Activated CD4-positive, alpha-beta T cell treated with anti-CD3 and anti-CD28 coated beads, Interleukin-10, Interleukin-2, amounts not matched to agents 100 ng/mL and 50 ng/mL, durations not matched to agents 16 hours and 8 hours (primary cell): ENCODE measurements around the gene NEURL1.
"Not testable (repeated sequence)": the region's sequence is repeated elsewhere in the genome, so short reads cannot be mapped to it uniquely, and the experiment has no call there.

ENCODE experiments used
- DNase-seq: peaks from one replicate; pipeline ENCODE4 v3.0.0-alpha.2; 2020

NEURL1 gene

GRCh38 chr10:103463499-103463898 lies 30.0 kb upstream of the NEURL1 start:
- no peak for DNase-seq

DNA sequence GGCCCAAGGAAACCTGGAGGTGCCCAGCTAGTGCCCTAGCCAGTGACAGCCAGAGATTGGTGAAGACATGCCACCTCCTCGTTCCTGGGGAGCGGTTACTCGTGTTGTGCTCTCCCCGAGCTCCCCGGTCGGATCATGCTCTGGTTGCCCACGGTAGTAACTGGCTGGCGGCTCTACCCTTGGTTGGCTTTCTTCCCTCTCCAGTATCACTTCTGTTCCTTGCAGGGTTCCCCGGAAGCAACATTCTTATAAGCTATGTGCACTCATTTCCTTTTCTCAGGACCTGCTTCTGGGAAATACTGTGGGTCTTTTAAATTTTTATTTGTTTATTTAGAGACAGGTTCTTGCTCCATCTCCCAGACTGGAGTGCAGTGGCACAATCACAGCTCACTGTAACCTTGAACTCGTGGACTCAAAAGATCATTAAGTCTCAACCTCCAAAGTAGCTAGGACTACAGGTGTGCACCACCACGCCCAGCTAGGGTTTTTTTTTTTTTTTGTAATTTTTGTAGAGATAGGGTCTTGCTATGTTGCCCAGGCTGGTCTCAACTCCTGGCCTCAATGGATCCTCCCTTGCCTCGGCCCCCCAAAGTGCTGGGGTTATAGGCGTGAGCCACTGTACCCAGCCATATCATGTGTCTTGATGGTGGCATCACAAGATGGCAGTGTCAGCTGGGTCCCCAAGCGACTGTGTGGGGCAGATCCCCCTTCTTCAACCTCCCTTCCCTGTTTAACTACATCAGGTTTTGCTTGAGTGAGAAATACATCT lies 27.9 kb upstream of the NEURL1 start:
- DNase-seq, result no peak

GRCh38 chr10:103466734-103467133 lies 26.8 kb upstream of the NEURL1 start:
- DNase-seq, result no peak

- no peak for DNase-seq
Observed at GRCh38 chr10:103467406-103467805, 26.1 kb upstream of the NEURL1 start.

DNA sequence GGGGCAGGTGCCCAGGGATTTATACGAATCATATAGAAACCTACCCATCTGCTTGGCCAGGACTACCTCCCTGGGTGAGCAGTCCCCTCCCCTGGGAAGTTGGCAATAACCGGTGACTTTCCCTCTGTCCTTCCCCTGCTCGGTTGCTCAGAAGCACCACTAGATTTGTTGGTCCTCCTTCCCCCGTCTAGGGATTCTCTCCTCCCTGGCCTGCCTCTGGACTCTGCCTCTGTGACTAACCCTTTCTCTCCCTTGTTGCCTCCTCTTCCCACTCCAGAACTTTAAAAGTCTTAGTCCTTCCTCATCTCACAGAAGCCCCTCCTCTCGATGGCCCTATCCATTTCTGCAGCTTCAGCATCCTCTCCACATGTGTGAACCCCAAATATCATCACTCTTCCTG lies 24.3 kb upstream of the NEURL1 start:
- DNase-seq, result no peak

GRCh38 chr10:103470761-103471653 lies 22.5 kb upstream of the NEURL1 start:
- peak; percentile 89 for DNase-seq

- no peak for DNase-seq
Observed at GRCh38 chr10:103472005-103472404, 21.5 kb upstream of the NEURL1 start.

DNA sequence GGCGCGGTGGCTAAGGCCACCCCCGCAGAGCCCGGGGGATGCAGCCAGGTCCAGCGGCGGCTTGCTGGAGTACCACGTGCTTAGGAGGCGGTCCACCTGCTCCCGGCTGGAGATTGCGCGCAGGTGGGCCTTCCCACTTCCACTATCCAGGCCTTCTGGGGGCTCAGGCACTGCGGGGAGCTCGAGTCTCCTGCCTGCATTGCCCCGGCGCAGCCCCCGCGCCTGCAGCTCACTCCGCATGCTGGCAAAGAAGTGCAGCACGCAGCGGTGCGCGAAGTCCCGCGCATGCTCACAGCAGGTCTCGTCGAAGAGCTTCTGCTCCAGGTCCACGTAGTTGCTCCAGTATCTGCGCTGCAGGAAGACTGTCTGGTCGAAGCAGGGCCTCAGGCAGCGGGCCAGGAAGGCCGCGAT lies 20.2 kb upstream of the NEURL1 start:
- no peak for DNase-seq

- DNase-seq, result no peak
Observed at GRCh38 chr10:103474077-103474476, 19.4 kb upstream of the NEURL1 start.

DNA sequence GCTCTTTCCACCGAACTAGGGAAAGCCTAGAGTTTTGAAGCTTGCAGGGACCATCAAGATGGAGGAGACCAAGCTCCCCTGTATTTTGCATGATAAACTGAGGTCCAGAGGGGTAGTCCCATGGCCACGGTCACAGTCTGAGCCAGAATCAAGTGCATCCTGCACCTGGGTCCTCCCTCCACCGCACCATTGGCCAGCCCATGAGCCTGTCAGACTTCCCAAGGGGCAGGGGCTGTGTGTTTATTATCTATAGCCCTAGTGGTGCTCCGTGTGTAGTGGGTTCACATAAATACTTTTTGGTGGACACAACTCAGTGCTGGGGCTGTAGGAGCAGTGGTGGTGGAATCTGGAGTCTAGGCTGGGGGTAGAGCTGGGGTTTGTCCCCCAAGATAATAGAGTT lies 18.1 kb upstream of the NEURL1 start:
- DNase-seq, result no peak

DNA sequence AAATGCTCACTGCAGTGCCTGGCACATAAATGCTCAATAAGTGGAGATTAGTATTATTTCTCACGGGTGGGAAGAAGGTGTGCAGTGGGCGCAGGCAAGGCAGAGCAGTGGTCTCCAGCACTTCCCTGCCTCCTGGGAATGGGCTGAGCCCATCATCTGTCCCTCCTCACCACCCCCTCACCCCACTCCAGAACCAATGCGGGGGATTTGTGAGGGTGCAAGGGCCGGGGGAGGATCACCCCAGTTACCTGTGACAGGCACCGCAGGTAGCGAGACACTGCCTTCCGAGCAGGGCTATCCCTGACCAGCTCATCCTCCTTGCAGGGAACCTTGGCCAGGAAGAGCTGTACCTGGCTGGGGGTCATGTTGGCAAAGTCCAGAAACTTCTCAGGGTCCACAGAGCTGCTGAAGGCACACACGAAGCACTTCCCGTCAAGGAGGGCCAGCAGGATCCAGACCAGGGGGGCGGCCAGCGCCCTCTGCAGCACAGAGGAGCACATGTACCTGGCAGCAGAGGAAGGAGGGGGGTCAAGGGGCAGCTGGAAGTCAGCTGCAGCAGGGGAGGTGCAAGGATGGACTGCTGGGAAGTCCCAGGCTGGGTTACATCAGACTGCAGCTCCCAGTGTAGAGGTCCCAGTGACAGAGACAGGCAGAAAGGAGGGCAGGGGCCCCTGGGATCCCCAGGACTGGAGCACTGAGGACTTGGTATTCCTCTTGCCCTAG lies 17.3 kb upstream of the NEURL1 start:
- no peak for DNase-seq

GRCh38 chr10:103478671-103479070 lies 14.8 kb upstream of the NEURL1 start:
- no peak for DNase-seq

GRCh38 chr10:103479135-103479534 lies 14.4 kb upstream of the NEURL1 start, which contains the start of gene CALHM3:
Gene CALHM3 (minus strand): TSS chr10:103479240. CDS start chr10:103479032, 208 bp downstream.
- no peak for DNase-seq

GRCh38 chr10:103480521-103480920 lies 13.0 kb upstream of the NEURL1 start:
- no peak for DNase-seq

GRCh38 chr10:103481974-103482531 lies 11.5 kb upstream of the NEURL1 start:
- peak; percentile 71 for DNase-seq

DNA sequence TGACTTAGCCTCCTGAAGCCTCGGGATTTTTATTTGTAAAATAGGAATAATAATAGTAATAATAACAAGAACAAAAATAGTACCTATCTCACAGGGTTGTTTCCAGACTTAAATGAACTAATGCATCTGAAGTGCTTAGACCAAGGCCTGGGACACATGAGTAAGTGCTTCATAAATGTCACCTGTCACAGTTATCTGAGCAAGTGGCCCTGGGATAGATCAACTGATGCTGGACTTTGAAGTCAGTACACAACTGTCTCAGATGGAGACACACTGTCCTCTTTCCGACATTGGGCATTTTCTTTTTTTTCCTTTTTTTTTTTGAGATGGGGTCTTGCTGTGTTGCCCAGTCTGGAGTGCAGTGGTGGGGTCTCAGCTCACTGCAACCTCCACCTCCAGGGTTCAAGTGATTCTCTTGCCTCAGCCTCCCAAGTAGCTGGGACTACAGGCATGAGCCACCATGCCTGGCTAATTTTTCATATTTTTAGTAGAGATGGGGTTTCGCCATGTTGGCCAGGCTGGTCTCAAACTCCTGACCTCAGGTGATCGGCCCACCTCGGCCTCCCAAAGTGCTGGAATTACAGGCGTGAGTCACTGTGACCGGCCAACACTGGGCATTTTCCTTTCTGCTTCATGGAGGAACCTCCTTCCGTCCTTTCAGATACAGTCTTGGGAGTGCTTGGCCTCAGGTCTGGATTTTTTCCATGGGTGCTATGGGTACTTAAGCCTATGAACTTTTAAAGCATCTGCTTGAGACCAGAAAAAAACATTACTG lies 6.7 kb upstream of the NEURL1 start:
- not testable (repeated sequence) for DNase-seq

DNA sequence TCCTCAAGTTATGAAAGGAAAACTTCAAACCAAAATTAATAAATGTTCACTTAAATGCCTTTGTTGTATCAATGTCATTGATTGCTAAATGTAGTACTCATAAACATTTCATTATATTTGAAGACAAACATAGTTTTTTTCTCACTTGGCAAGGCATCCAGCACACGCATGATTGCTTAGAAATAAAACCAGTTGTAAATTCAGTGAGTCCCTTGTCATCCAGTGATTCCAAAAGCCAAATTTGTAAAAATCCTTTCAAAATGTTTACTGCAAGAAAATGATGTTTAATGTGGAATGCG lies 6.1 kb upstream of the NEURL1 start:
- DNase-seq, result no peak

DNA sequence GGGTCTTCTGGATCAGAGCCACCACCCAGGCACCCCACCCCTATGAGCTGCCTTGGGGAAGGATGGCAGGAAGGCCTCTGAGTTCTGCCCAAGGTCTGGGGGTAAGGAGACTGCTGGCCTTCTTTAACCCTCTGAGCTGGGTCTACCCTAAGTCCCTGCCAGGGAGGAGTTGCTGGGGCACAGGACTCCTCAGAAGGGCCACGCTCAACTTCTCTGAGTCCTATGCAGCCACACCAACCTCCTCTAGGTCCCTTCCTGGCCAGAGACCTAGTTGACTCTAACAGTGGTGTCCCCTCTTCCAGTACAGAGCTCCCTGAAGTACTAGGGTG lies 2.6 kb upstream of the NEURL1 start:
- DNase-seq, result no peak

DNA sequence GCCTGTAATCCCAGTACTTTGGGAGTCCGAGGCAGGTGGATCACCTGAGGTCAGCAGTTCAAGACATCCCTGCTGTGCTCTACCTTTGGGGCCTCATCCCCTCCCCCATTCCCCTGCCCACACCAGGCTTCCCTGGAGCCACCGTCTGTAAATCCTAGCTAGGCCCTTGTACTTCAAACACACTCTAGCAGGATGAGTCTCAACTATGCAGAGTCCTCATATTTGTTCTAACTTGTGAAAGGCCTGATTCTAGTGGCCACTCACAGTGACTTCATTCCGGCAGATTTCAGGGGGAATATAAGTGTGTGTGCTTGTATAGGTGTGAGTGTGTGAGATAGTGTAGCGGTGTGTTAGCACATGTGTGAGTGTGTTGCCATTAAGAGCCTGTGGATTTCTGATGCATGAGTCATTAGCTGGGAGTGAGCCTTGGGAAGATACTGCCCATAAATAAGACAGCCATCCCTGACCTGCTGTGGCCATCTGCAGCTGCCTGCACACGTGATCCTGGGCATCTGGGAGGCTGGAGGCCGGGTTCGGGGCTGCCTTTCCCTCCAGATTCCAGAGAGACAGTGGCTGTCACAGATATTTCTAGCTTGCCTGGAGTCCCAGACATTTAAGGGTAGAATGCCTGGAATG lies 1.7 kb upstream of the NEURL1 start:
- no peak for DNase-seq

- DNase-seq, result no peak
Observed at GRCh38 chr10:103492655-103493261, 747 bp upstream of the NEURL1 start.
